Measurements from ENCODE around the gene LRRC42.

Gene LRRC42

DNA sequence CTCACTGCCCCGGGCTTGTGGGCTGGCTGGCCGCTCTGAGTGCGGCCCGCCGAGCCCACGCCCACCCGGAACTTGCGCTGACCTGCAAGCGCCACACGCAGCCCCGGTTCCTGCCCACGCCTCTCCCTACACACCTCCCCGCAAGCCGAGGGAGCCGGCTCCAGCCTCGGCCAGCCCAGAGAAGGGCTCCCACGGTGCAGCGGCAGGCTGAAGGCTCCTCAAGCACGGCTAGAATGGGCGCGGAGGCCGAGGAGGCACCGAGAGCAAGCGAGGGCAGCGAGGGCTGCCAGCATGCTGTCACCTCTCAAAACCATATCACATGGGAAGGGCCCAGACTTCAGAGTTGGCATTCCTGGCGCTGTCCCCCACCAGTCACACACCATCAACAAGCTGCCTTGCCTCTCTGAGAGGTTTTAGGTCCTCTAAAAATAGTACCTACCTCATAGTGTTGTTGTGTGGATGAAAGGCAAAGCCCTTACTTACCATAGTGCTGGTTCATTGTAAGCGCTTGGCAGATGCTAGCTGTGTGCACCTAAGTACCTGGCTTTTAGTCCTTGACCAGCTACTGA, 58.4 kb downstream of the LRRC42 start:
- no peak for DNase-seq (ENCODE audit: low read depth)

GRCh38 chr1:54006508-54006907, 60.4 kb downstream of the LRRC42 start:
- no peak for DNase-seq (ENCODE audit: low read depth)

GRCh38 chr1:54007613-54008012, 61.5 kb downstream of the LRRC42 start:
- DNase-seq (ENCODE audit: low read depth), result no peak

GRCh38 chr1:54008876-54009275, 62.7 kb downstream of the LRRC42 start:
- no peak for DNase-seq (ENCODE audit: low read depth)

DNA sequence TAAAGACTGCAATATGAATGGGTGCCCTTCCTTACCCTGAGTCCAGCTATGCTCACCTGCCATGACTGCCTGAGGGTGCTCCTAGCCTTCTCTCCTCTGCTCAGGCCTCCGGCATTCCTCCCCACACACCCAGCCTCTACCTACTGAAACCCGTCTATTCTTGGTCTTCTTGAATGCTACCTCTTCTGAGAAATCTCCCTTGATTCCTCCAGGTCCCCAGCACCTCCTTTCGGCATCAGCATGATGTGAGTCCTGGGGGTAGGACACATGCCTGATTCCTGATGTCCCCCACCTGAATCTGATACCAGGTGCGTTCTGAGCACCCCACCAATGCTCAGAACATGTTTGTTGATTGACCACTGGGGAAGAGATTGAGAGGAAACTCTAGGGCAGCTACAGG, 63.3 kb downstream of the LRRC42 start:
- no peak for DNase-seq (ENCODE audit: low read depth)

GRCh38 chr1:54010415-54011117, 64.4 kb downstream of the LRRC42 start:
- DNase-seq (ENCODE audit: low read depth), result no peak

DNA sequence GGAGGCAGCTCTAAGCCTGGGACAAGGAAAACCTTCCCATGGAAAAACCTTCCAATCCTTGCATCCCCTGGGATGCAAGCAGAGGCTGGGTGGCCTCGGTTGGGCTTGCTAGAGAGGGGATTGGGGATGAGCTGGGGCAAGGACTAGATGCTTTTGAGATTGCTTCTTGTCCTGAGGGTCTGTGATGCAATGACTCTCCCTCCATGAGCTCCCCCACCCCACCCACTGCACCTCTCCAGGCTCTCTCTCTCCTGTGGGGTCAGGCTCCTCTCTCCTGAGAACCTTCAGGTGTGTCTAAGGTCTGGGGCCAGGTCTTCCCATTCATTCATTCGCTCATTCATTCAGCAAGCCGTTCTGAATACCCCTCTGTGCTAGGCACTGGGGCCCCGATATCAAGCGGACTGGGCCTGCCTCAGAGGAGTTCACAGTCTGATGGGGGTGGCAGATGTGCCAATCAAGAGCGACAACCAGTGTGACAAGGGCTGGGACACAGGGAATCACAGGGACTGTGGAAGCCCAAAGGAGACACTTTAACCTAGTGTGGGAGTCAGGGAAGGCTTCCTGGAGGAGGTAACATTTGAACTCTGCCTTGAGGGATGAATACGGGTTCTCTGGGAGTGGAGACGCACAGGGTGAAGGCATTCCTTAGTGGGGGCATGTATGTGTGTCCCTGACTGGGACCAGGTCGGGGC, 65.3 kb downstream of the LRRC42 start:
- no peak for DNase-seq (ENCODE audit: low read depth)

GRCh38 chr1:54012008-54012325, 65.8 kb downstream of the LRRC42 start:
- DNase-seq (ENCODE audit: low read depth), result no peak

DNA sequence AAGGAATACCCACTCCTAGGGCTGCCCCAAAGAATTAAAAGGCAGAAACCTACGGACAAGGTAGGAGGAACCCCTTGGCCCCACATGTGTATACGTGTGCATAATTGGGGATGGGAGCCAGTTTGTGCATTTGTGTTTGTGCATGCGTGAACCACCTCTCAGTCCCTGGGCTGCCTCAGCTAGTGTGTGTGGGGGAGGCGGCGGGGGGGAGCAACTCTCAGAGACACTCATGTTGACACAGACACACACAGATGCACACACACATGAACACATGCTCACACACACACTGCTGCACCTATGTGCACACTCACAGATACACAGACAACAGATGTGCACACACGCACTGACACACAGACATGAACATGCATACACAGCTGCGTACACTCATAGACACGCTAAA, 66.7 kb downstream of the LRRC42 start:
- no peak for DNase-seq (ENCODE audit: low read depth)

GRCh38 chr1:54013393-54014008, 67.4 kb downstream of the LRRC42 start:
- no peak for DNase-seq (ENCODE audit: low read depth)

GRCh38 chr1:54014009-54014629, 68.0 kb downstream of the LRRC42 start:
- no peak for DNase-seq (ENCODE audit: low read depth)

DNA sequence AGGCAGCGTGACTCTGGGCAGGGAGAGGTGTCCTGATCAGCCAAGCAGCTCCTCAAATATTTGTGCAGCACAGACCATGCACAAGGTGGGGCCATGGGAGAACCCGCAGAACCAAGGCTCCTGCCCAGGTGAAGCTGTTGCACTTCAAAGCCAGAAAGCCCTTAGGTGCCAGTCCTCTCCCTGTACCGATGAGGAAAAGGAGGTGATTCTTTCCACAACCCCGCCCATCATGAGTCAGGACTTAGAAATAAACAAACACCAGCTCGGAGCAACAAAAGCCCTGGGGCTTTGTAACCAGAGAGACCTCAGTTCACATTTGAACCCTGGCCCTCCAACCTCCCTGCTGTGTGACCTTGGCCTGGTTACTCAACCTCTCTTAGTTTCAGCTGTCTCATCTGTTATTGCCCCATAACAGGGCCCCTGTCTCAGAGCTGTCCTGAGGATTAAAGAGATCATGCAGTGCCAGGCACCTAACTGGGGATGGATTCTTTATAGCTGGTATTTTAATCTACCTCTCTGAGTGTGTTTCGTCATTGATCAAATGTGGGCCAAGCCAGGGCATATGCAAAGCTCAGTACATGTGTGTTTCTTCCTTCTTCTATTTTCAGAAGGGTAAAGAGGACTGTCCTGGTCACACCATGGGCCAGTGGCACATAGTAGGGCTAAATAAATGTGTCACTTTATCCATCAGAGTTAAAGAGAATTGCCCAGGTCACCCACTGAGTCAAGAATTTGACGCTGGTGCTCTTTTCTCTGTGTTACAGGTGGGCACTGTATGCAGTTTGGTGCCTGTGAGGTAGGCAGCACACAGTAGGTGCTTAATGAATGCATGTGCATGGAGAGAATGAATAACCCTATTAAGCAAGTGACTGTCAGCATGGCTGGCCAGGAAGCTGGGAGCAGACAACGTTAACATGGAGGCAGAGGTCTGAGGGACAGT, 70.5 kb downstream of the LRRC42 start:
- no peak for DNase-seq (ENCODE audit: low read depth)
